ENCODE data around the gene HBD.

The HBD gene

DNA sequence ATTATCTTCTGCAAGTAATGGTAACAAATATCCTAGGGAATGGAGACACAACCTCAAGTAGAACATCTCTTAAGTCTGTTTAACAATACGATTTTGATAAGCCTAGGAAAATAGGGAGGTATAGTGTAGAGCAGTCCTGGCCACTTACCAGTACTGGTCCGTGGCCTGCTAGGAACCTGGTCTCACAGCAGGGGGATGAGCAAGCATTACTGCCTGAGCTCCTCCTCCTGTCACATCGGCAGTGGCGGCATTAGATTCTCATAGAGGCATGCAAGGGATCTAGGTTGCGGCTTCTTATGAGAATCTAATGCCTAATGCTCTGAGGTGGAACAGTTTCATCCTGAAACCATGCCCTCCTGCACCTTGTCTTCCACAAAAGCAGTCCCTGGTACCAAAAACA lies 38.2 kb downstream of the HBD start:
- no peak overlapping the region for H3K4me3 ChIP-seq (replicated peaks; ENCODE audit: low read depth, low read length)
- no peak for DNase-seq (ENCODE audit: extremely low read depth, low read depth)
- TF ChIP-seq, protein P1, sequence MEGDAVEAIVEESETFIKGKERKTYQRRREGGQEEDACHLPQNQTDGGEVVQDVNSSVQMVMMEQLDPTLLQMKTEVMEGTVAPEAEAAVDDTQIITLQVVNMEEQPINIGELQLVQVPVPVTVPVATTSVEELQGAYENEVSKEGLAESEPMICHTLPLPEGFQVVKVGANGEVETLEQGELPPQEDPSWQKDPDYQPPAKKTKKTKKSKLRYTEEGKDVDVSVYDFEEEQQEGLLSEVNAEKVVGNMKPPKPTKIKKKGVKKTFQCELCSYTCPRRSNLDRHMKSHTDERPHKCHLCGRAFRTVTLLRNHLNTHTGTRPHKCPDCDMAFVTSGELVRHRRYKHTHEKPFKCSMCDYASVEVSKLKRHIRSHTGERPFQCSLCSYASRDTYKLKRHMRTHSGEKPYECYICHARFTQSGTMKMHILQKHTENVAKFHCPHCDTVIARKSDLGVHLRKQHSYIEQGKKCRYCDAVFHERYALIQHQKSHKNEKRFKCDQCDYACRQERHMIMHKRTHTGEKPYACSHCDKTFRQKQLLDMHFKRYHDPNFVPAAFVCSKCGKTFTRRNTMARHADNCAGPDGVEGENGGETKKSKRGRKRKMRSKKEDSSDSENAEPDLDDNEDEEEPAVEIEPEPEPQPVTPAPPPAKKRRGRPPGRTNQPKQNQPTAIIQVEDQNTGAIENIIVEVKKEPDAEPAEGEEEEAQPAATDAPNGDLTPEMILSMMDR (IDR thresholded peaks at IDR 0.05; ENCODE audit: low read depth, low read length, missing control alignments), result no peak

DNA sequence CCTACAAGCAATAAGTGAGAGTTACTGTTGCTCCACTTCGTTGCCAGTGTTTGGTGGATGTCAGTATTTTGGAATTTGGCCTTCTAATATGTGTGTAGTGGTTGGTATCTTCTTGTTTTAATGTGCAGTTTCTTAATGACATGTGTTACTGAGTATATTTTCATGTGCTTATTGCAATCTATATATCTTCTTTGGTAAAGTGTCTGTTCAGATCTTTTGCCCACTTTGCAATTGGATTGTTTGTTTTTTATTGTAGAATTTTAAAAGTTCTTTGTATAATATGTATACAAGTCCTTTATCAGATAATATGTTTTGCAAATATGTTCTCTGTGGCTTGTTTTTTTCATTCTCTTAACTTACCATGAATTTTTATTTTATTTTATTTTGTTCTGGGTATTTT lies 41.5 kb downstream of the HBD start:
- no peak overlapping the region for H3K4me3 ChIP-seq (replicated peaks; ENCODE audit: low read depth, low read length)
- TF ChIP-seq, protein P1 (IDR thresholded peaks at IDR 0.05; ENCODE audit: low read depth, low read length, missing control alignments), result no peak
- DNase-seq (ENCODE audit: extremely low read depth, low read depth), result no peak

DNA sequence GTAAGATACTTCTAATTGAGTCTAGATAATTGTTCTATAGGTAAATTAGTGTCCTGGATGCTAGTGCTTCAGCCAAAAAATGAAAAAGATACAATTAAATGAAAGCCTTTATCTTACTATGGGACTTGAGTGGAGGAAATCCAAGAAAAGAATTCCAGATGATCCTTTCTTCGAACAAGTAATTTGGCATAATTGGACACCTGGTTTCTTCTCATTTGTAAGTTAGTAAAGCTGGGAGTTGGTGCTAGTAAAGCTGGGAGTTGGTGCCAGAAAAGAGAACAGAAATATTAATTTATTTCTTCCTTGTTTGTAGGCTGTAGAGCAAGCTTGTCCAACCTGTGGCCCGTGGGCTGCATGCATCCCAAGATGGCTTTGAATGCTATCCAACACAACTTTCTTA lies 46.1 kb downstream of the HBD start:
- no peak overlapping the region for H3K4me3 ChIP-seq (replicated peaks; ENCODE audit: low read depth, low read length)
- no peak for DNase-seq (ENCODE audit: extremely low read depth, low read depth)
- TF ChIP-seq, protein P1 (IDR thresholded peaks at IDR 0.05; ENCODE audit: low read depth, low read length, missing control alignments), result no peak
